GM10266 (cell line): ENCODE results near the gene AKR1B15.
A peak's percentile ranks its signal among the peaks of the same experiment; 100 is the strongest.

Source experiments
- DNase-seq: peaks from one replicate; pipeline ENCODE4 v3.0.0; 2012; ENCODE audit errors: extremely low spot score
- CTCF ChIP-seq: IDR thresholded peaks from 2 replicates; pipeline ENCODE4 v1.5.1; 2012; ENCODE audit warnings: mild to moderate bottlenecking, low read depth; ENCODE audit not compliant: control insufficient read depth, insufficient read depth; ENCODE audit errors: missing control alignments

AKR1B15 gene

GRCh38 chr7:134510646-134511045 is 38.3 kb upstream of the AKR1B15 start:
- DNase-seq: no peak
- TF ChIP-seq CTCF: no peak

DNA sequence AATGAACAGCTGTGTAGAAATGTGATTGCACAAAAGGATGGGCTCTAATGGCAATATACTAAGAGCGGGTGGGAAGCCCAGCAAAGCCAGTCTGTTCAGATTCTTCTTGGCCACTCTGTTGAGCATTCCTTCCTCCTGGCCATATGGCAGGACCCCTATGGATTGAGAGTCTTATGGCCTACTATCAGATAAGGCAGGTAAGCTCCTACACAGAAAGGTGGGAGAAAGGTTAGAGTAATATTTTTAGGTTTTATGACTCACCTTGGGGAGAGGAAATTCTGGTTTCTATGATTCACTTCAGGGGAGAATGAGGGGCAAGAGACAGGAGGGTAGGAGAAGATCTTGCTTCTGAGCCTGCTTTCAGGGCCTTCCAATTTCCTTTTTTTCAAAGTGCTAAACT is 36.6 kb upstream of the AKR1B15 start:
- no peak for TF ChIP-seq CTCF
- DNase-seq: no peak

GRCh38 chr7:134513169-134513752 is 35.6 kb upstream of the AKR1B15 start:
- DNase-seq: peak; percentile 55

DNA sequence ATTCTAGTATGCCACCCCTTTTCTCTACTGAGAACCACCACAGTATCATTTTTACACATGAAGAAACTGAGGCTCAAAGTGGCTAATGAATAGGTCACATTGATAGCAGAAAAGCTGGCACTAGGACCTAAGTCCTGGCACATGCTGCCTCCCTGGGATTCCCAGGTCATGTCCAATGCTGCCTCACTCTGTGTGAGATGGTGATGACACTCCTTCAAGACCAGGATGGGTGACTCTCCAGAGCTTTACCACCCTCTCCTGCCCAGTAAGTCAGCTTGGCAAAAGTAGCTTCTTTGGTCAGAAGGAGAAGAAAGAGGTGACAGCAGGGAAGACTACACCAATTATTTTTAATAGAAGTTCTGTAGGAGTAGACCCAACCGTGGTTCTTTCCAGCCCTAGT is 34.8 kb upstream of the AKR1B15 start:
- no peak for DNase-seq
- no peak for TF ChIP-seq CTCF

More at GRCh38 chr7:134513169-134513752, 35.6 kb upstream of the AKR1B15 start:
- TF ChIP-seq CTCF: peak; percentile 53

GRCh38 chr7:134514663-134515062 is 34.2 kb upstream of the AKR1B15 start:
- TF ChIP-seq CTCF: peak; percentile 69
- peak; percentile 61 for DNase-seq

GRCh38 chr7:134515569-134516468 is 33.1 kb upstream of the AKR1B15 start:
- TF ChIP-seq CTCF: no peak
- DNase-seq: no peak

DNA sequence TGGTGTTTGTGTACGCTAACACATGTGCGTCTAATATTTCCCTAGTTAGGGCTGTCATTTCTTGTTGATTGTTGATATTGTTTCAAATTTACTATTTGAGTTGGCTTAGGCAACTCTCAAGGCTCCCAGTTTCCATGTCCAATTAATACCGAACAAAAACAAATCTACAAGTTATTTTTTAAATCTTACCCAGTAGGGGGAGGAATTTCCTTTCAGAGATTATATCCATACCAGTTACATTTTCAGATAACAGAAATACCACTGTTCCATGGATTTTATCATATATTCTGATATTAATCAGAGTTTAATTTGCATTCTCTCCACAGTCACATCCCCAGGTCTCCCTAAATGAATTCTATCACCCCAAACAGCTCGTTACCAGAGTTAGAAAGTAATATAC is 28.8 kb upstream of the AKR1B15 start:
- no peak for TF ChIP-seq CTCF
- no peak for DNase-seq
